Ovary (tissue), 9 donors: ENCODE data around the gene GMFB. TPM values are rescaled to one million over a fixed set of nuclear protein-coding genes. Genes with fewer than 3 reads are reported as not detected.
"Not testable (repeated sequence)": the region's sequence is repeated elsewhere in the genome, so short reads cannot be mapped to it uniquely, and the experiment has no call there.

Experiments
- DNase-seq, 5 donors: peaks; one replicate each; pipeline ENCODE4 v3.0.0-alpha.2; 2019 to 2020
- H3K27ac ChIP-seq, 2 donors: fragments of 200-600 bp; one replicate each; pipeline versions ENCODE4 v1.5.1 to v1.8.0; 2019 to 2022
- H3K27me3 ChIP-seq: fragments of 200-600 bp; one replicate; pipeline ENCODE4 v1.8.0; 2022
- H3K36me3 ChIP-seq: fragments of 200-600 bp; sonication (generic); one replicate; pipeline ENCODE4 v1.5.1; 2019
- H3K4me1 ChIP-seq: one replicate; pipeline ENCODE4 v1.8.1; 2013; ENCODE audit warnings: mild to moderate bottlenecking, moderate library complexity; ENCODE audit not compliant: insufficient read depth
- H3K4me3 ChIP-seq: fragments of 200-600 bp; sonication (generic); one replicate; pipeline ENCODE4 v1.5.1; 2017
- H3K9me3 ChIP-seq, 2 donors: fragments of 200-600 bp in 1 of 2; sonication (generic) in 1 of 2; one replicate each; pipeline versions ENCODE4 v1.5.1 to v1.8.1; 2013 to 2019; ENCODE audit warnings: mild to moderate bottlenecking in 1 of 2, moderate library complexity in 1 of 2
- CTCF ChIP-seq, 3 donors: fragments of 450-650 bp in 2 of 3; fragments of 200-600 bp in 1 of 3; IDR thresholded peaks; one replicate each; pipeline versions ENCODE4 v1.5.1 to v1.8.0; 2016 to 2022; ENCODE audit warnings: antibody characterized with exemption in 3 of 3, mild to moderate bottlenecking in 1 of 3
- EP300 ChIP-seq: sonication (generic); formaldehyde crosslinking; IDR thresholded peaks from one replicate; pipeline ENCODE4 v1.6.1; 2017; ENCODE audit warnings: antibody characterized with exemption
- POLR2A ChIP-seq: fragments of 450-650 bp; IDR thresholded peaks from one replicate; pipeline ENCODE4 v1.6.1; 2017; ENCODE audit warnings: antibody characterized with exemption, mild to moderate bottlenecking, moderate library complexity
- WGBS, 3 donors: extraction: QIAGEN DNeasy Blood & Tissue Kit in 1 of 3; methylation state at CpG; one replicate each; pipeline versions ENCODE4 v1.1.5 to v1.1.7; 2013 to 2017; 5-methylcytosine and 5-hydroxymethylcytosine counted together
- intact Hi-C, 4 donors: fragments of 100-400 bp; cut with DNase I; formaldehyde crosslinking; loops; one replicate each; pipeline versions ENCODE4 v1.11.0 to v1.15.1; 2022 to 2023
- polyA plus RNA-seq, 2 donors: library from polyadenylated mRNA; stranded (reverse); fragments of 200-250 nt in 1 of 2; fragments of 350-450 nt in 1 of 2; fragmentation: Illumina TruSeq in 1 of 2; extraction: RNeasy Lipid Tissue Mini Kit (QIAGEN cat#74804) in 1 of 2; gene quantifications; one replicate each; pipeline ENCODE4 v1.2.3, GENCODE V29; 2013 to 2014
- total RNA-seq, 7 donors: library from RNA; depleted of rRNA in 2 of 7; stranded (reverse); fragments of >200 nt in 2 of 7; fragmentation: NEBNext Ultra II Directional in 3 of 7; extraction: Animal tissue kit (Norgen Biotek cat#: 25700) in 3 of 7; gene quantifications; one replicate each; pipeline versions ENCODE4 v1.1.0 to v1.2.4, GENCODE V29; 2016 to 2023
- donor health status: DM: no; HTN: no; CAD: no; lungs with moderate emphysema.
- donor health status: DM: no; HTN: no; CAD: no.
- donor health status: Bipolar disorder and iron deficiency.
- donor health status: DM: yes; HTN: yes; CAD: no.
- donor health status: DM: no; HTN: no; CAD: no.
- donor health status: DM: yes; HTN: yes; CAD: no.

Gene GMFB
- total and polyA plus RNA-seq, 9 donors, result 14.1 to 65.5 (median 30.0) TPM

GRCh38 chr14:54457609-54457996 is 31.2 kb downstream of the GMFB start:
- no peaks in the 10 kb centered on the region for H3K4me1 ChIP-seq
- DNase-seq, result no peak
- intact Hi-C loops, result no loop called here
- WGBS, 3 donors, result 10 to 21% (median 20%) methylated on average over 3 of the region's 3 CpGs
- no peaks in the 10 kb centered on the region for H3K9me3 ChIP-seq
- no peak overlapping the region for H3K27ac ChIP-seq
- no peaks in the 10 kb centered on the region for H3K36me3 ChIP-seq
- no peak overlapping the region for H3K4me3 ChIP-seq
- no peaks in the 10 kb centered on the region for H3K27me3 ChIP-seq
- TF ChIP-seq CTCF (IDR thresholded peaks at IDR 0.05) (no peak), POLR2A (no peak), EP300 (no peak)

- H3K4me3 ChIP-seq, H3K27me3 ChIP-seq, H3K36me3 ChIP-seq, intact Hi-C loops, H3K4me1 ChIP-seq, H3K27ac ChIP-seq, DNase-seq, H3K9me3 ChIP-seq: not testable (repeated sequence)
- WGBS, 3 donors, result 11 to 48% (median 20%) methylated on average over 1 of the region's 1 CpG
Observed at GRCh38 chr14:54456820-54457608, 31.8 kb downstream of the GMFB start.

- 79 to 93% (median 89%) methylated on average over 1 of the region's 1 CpG for WGBS, 3 donors
- no peak overlapping the region for H3K27ac ChIP-seq
- H3K4me1 ChIP-seq, result no peaks in the 10 kb centered on the region
- DNase-seq, result no peak
- H3K4me3 ChIP-seq, result no peak overlapping the region
- intact Hi-C loops, result no loop called here
- no peaks in the 10 kb centered on the region for H3K9me3 ChIP-seq
- TF ChIP-seq POLR2A (no peak), EP300 (no peak), CTCF (IDR thresholded peaks at IDR 0.05) (no peak)
- no peaks in the 10 kb centered on the region for H3K27me3 ChIP-seq
- no peaks in the 10 kb centered on the region for H3K36me3 ChIP-seq
Observed at GRCh38 chr14:54455363-54455762, 33.4 kb downstream of the GMFB start.

- WGBS, 3 donors, result 87 to 90% (median 87%) methylated on average over 5 of the region's 5 CpGs
- H3K36me3 ChIP-seq, H3K9me3 ChIP-seq, DNase-seq, H3K4me3 ChIP-seq, intact Hi-C loops, H3K27me3 ChIP-seq, H3K4me1 ChIP-seq, H3K27ac ChIP-seq: not testable (repeated sequence)
Observed at GRCh38 chr14:54453990-54454389, 34.8 kb downstream of the GMFB start.

GRCh38 chr14:54453252-54453651 is 35.5 kb downstream of the GMFB start:
- no peak overlapping the region for H3K27ac ChIP-seq
- no peak for TF ChIP-seq EP300
- no peak for TF ChIP-seq POLR2A
- TF ChIP-seq CTCF (IDR thresholded peaks at IDR 0.05), result no peak
- H3K9me3 ChIP-seq, result no peaks in the 10 kb centered on the region
- intact Hi-C loops, result no loop called here
- no peaks in the 10 kb centered on the region for H3K4me1 ChIP-seq
- no peaks in the 10 kb centered on the region for H3K36me3 ChIP-seq
- no peak overlapping the region for H3K4me3 ChIP-seq
- H3K27me3 ChIP-seq, result no peaks in the 10 kb centered on the region
- WGBS, 3 donors, result 93 to 98% (median 96%) methylated on average over 3 of the region's 3 CpGs
- DNase-seq, result no peak
